Kidney glomerular epithelial cell (primary cell): Measurements from ENCODE around the gene MLLT1.
A peak's percentile ranks its signal among the peaks of the same experiment; 100 is the strongest.

Experiments used
- DNase-seq: peaks from one replicate; lab custom pipeline; 2025; lab: John Stamatoyannopoulos, UW

MLLT1 gene

GRCh38 chr19:6234527-6234926, 45.2 kb downstream of the MLLT1 start:
- DNase-seq = no peak

DNA sequence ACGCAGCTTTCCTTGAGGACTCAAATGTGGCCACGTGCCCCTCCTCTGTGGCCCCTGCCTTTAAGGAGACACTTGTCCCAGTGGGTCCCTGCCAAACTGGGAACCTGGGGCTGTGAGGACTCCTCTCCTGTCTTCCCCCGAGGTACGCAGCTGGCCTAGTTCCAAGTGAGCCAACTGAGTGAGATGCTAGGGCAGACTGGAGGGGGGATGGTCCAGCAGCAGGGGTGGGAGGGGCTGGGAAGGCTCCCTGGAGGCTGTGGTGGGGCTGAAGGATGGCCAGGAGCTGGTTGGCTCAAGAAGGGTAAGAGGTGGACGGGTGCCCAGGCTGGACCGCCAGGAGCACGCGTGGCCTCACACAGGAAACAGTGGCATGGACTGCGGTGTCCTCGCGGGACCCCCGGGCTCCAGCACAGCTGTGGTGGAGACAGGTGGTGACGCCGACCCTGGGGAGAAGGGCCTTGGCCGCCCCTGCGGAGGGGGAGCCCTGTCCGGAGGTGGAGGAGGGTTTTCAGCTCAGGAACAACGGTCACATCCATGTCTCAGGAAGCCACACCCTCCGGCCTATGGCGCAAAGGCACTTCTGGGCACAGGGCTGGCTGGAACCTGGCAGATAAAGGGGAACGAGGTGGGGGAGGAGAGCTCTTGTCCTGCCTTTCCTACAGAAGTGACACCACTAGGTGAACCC, 45.8 kb downstream of the MLLT1 start:
- DNase-seq = no peak

GRCh38 chr19:6233056-6233826, 46.5 kb downstream of the MLLT1 start:
- DNase-seq = no peak

DNA sequence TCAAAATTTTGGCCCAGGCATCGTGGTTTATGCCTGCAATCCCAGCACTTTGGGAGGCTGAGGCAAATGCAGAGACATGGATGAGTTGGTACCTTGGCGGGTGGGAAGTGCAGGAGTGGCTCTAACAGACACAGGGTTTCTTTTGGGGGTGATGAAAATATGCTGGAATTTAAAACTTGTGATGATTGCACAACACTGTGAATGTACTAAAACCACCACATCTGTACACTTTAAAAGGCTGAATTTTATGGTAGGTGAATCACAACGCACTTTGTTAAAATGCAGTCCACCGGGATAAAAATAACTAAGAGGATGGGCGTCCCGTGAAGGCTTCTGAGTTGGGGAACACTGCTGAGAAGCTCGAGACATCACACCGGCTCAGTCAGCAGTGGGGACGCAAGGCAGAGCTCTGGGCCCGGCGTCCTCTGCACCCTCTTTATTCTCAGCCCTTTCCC, 47.1 kb downstream of the MLLT1 start:
- peak; percentile 73 for DNase-seq

- no peak for DNase-seq
Measured at GRCh38 chr19:6230991-6231448, 48.8 kb downstream of the MLLT1 start.

DNA sequence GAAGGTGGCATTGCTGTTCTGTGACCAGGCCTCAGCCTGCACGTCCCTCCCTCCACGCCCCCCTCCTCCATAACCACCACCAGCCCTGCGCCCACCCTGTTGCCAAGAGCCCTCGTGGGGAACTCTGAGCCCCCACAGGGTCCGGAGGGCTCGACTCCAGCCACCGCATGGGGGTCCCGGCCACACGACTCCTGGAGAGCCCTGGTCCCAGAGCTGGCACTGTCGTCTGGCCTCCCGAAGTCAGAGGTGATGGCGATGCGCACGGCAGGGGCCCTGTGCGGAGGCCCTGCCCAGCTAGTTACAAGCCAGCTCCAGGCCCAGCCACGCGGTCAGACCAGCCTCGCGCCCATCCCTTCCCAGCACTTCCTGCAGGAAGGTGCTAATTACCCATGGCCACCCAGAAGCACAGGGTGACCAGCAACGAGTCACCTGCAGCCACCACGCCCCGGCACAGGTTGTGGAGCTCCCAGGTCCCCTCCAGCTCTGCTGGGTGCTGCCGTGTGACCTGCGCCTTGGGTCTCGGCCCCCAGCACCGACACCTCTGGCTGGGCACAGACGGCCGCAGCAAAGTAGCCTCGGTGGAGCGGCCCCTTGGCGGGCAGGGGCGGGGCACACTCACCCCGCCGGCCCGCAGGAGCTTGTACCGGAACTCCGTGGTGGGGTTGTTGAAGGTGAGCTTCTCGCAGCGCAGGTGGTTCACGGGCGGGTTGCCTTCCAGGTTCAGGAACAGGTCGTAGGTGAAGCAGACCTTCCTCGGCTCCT, 49.6 kb downstream of the MLLT1 start:
- no peak for DNase-seq

- no peak for DNase-seq
Measured at GRCh38 chr19:6229216-6229913, 50.4 kb downstream of the MLLT1 start.

GRCh38 chr19:6228551-6229215, 51.1 kb downstream of the MLLT1 start:
- DNase-seq = no peak

GRCh38 chr19:6227936-6228325, 51.8 kb downstream of the MLLT1 start:
- DNase-seq = no peak

DNA sequence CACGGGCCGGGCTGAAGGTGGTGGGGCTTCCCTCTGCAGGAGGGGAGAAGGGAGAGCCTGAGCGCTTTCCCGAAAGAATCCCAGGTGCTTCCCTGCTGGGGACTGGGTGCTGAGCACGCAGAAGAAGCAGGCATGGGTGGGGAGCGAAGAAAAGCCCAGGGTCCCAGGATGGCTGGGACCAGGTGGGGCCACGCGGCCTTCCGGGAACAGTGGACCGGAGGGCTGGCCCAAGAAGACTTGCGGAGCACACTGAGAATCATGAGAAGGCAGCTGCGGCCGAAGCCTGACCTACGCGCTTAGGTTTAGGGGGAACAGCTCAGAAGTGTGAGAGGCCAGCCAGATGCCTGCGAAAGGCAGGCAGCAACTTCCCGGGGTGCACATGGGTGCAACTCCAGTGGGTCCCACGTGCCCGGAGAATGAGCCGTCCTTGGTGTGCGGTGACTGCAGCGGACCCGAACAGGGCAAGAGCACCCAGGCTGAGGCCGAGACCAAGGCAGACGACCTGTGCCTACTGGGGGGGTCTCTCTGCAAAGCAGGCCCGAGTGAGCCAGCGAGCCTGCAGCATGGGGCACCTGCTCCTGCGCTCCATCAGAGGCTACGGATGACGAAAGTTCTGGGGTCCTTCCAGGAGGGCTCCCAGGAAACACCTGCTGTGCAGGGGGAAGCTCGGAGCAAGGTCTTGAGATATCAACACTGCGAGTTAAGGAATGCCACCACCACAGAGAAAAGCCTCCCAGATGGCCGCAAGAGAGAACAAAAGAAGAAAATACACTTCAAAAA, 52.4 kb downstream of the MLLT1 start:
- no peak for DNase-seq

- DNase-seq = no peak
Measured at GRCh38 chr19:6226444-6227155, 53.2 kb downstream of the MLLT1 start.

DNA sequence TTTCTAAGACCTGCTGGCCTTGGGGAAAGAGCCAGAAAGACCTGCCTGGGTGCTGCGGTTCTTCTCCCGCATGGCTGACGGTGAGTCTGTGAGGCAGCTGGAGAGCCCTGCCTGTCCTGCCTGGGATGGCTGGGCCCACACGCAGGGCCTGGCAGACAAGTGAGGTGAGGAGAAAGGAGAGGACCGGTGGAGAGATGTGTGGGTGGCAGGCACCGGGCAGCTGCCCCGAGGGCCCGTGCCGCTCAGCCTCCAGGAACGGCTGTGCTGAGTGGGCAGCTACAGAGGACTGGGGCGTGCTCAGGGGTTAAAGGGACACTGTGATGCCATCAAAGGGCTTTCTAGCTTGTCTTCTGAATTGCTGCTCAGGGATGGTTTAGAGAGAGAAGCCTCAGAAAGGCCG, 53.8 kb downstream of the MLLT1 start:
- no peak for DNase-seq

DNA sequence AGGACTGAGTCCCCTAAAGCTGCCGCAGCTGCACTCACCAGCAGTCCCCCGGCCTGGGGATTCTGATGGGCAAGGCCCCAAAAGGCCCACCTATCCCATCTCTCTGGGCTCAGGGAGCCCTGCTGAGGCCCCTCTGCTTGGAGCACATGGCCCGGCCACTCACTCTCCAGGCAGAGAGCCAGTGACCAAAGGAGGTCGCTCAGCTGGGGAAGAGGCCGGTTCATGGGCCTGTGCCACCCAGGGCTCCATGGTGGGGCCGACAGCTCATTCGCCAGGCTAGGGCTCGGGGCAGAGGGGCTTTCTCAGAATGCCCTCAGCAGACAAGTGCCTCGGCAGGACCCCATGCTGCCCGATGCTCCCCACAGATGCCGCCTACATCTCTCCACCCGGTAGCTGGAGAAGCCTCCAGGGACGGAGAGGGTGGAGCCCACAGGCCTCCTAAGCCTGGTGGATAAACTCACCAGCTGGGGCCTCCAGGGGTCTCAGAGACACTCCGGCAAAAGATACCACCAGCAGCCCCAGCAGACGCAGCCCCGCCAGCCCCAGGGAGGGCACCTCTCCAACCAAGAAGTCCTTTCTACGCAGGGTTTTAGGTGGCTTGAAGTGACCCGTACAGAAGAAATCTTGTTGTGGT, 54.4 kb downstream of the MLLT1 start:
- no peak for DNase-seq

- no peak for DNase-seq
Measured at GRCh38 chr19:6224308-6224675, 55.5 kb downstream of the MLLT1 start.

- no peak for DNase-seq
Measured at GRCh38 chr19:6223461-6224307, 56.1 kb downstream of the MLLT1 start.

DNA sequence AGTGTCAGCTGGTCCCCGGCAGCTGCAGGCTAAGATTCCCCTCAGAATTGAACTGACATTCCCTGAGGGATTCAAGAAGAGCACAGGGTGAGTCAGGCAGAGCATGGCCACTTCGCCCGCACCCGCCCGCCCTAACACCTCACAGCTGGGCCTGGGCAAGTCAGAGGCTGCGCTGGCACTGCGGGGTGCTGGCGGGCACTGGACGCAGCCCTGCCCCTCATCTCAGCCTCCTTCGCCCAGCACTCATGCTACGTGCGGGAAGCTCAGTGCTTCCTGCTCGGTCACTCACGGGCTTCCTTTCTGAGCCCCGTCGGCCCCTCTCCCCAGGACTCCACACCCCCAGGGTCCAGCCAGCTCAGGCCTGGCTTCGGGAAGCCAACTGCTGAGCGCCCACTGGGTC, 56.9 kb downstream of the MLLT1 start:
- no peak for DNase-seq

GRCh38 chr19:6221878-6222746, 57.7 kb downstream of the MLLT1 start:
- DNase-seq = no peak
